HG03571 (cell line): ENCODE measurements around the gene EPX.

Source experiments
- ATAC-seq: cut with Tn5 transposase; IDR thresholded peaks from one replicate; pipeline ENCODE4 v1.9.1; 2021; ENCODE audit not compliant: unreplicated experiment

Gene EPX

GRCh38 chr17:58224315-58224714 lies 31.8 kb downstream of the EPX start:
- ATAC-seq: no peak

- ATAC-seq: no peak
Observed at GRCh38 chr17:58227733-58228132, 35.2 kb downstream of the EPX start.

DNA sequence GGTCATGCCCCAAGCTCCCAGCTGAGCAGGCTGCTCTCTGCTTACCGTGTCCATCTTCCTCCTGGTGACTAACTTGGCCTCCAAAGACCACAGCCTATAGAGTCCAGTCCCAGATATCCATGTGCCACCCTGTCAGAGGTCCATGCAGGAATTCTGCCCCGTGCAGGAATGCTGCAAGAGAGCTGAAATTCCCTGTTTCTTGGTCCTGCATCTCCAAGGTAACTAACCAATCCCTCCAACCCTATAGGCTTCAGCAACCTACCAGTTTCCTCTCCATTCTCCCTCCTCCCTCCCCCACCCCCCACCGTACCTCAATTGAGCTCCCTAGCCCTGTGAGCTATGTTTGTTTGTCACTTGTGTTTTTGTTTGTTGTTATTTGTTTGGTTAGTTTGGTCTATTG lies 36.2 kb downstream of the EPX start:
- ATAC-seq: no peak

DNA sequence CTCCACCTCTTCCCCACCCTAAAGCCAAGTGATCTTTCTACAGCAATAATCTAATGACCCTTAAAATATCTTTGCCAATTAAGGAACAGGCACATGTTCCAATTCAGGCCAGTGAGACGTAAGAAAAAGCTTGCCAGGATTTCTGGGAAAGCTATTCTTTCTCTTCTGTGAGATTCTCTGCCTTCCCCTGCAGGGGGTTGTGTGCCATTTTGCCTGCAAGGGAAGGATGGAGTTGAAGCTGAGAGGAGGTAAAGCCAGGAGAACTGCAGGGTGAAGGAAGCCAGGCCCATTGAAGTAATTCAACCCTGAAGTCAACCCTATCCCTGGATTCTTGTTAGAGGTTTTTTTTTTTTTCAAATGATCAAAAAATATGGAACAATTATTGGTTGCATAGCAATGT lies 36.9 kb downstream of the EPX start:
- ATAC-seq: no peak

DNA sequence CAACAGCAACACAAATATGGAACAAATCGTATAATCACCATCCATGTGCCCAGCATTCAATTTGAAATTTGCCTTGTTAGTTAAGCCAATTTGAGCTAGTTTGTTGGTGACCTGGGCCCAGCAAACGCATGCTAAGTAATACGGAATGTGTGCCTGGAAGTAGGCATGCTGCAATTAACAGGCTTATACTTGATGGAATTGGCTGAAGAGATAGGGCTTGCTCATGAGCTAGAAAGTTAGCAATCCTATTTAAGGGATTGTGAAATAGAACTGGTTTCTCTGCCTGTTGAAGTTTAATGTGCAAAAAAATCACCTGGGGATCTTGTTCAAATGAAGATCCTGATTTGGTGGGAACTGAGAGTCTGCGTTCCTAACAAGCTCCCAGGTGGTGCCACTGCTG lies 37.4 kb downstream of the EPX start:
- ATAC-seq: no peak

DNA sequence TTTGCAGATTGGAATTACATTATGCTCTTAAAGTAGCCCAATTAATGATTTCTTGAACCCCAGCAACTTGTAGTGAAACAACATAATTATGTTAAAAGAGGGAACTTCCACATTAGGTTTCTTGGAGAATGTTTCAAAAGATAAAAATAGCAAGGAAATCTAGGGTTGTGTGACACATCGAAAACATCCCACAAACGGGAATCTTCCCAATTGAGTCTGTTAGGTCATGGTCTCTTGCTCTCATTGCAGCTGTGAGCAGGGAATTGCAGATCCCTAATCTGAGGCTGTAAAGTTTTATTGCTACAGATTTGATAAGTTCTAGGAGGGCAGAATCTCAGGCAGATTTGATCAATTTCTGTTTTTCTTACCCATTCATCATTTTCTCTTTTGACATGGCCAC lies 39.1 kb downstream of the EPX start:
- no peak for ATAC-seq

GRCh38 chr17:58232707-58233156 lies 40.2 kb downstream of the EPX start:
- ATAC-seq: peak; percentile 63

DNA sequence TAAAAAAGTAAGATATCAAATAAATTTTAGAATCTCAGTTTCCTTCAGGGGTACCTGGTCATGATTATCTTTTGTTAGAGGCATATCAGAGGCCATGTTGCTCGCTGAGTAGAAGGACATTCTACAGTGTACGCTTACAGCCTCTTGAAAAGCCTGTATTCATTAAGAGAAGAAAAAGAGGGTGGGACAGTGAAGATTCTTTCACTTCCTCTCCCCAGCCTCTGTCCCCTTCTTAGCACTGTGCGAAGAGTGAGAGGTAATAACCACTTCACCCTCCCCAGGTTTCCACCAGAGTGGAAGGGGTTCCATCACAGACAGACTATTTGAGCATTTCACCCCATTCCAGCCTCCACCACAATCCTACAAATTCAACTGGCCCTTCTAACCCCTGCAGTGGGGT lies 41.0 kb downstream of the EPX start:
- ATAC-seq: no peak

GRCh38 chr17:58234512-58234911 lies 42.0 kb downstream of the EPX start:
- no peak for ATAC-seq

GRCh38 chr17:58235821-58236220 lies 43.3 kb downstream of the EPX start:
- ATAC-seq: no peak

- no peak for ATAC-seq
Observed at GRCh38 chr17:58236394-58236793, 43.9 kb downstream of the EPX start.

GRCh38 chr17:58238147-58238634 lies 45.7 kb downstream of the EPX start, which contains the start of gene LPO:
Gene LPO (plus strand): TSS chr17:58238584. CDS start chr17:58242980, 4,396 bp downstream.
- ATAC-seq: no peak

DNA sequence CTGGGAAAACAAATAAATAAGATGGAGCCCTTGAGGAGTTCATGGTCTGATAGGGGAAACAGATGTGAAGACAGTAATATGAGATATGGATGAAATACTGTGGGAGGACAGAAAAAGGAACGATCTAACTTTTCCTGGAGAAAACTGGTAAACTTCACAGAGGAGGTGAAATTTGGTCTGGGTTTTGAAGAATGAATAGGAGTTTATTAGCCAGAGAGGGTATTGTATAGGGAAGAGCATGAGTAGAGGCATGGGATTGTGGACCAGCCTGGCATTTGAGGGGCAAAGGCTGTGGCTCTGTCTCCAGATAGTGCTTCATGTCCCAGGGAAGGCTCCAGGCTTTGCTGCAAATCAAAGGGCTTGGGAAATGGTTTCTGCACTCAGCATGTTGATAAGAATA lies 47.5 kb downstream of the EPX start:
- no peak for ATAC-seq

GRCh38 chr17:58242171-58242784 lies 49.8 kb downstream of the EPX start:
- ATAC-seq: no peak

DNA sequence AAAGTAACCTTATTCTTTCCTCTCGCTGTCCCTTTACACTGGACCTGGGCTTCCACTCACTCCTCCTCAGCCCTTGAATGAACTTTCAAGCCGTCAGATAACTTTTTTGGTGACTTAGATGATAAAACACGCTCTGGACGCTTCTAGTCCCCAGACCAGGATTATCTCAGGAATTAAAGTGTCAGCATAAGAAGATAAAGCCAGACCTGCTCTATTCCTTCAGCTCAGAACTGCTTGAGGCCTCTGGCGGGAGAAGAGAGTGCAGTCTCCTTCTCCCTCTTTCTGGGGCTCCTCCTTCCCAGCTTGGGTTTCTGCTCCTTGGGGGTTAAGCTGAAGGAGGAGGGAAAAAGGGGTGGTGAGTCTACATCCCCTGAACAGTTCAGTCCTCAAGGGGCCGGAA lies 52.4 kb downstream of the EPX start:
- ATAC-seq: no peak

- ATAC-seq: no peak
Observed at GRCh38 chr17:58245428-58246103, 53.0 kb downstream of the EPX start.

DNA sequence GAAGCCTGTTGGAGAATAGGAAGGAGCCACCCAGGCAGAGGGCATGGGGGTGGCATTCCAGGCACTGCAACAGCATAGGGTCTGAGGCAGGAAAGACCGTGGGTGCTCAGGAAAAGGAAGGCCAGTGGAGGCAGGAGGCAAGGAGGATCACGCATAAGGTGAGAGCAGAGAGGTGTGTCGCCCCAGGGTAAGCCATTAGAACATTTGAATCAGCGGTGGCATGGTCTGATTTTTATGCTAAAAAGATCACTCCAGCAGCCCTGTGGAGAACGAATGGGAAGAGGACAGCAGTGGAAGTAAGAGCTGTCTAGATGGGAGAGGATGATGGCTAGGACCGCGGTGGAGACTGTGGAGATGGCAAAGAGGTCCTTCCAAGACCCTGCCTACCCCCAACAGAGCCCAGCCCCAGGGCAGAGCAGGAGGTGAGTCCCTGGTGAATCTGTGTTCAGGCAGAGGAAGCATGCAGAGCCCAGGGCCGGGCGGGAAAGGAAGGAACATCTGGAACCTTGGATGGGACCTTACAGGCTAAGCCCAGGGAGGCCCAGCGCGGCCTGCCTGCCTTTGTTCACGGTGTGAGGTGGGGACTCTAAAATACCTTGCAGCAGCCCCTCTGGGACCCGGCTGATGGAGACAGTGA lies 53.7 kb downstream of the EPX start:
- ATAC-seq: no peak

DNA sequence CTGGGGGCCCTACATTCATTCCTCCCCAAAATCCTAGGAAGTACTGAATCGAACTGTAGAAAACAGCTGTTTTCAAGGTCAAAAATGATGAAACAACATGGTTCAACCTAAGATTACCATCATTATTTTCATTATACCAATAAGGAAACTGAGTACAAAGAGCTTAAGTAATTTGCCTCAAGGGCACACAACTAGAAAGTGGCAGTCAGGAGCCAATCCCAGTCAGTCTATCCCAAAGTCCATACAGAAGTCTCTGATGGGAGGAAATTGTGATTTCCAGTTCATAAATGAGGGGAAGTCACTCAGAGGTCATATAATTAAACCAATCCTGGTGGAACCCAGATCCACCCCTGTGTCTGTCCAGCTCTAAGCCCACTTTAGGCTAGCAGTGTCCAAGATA lies 54.3 kb downstream of the EPX start:
- no peak for ATAC-seq

DNA sequence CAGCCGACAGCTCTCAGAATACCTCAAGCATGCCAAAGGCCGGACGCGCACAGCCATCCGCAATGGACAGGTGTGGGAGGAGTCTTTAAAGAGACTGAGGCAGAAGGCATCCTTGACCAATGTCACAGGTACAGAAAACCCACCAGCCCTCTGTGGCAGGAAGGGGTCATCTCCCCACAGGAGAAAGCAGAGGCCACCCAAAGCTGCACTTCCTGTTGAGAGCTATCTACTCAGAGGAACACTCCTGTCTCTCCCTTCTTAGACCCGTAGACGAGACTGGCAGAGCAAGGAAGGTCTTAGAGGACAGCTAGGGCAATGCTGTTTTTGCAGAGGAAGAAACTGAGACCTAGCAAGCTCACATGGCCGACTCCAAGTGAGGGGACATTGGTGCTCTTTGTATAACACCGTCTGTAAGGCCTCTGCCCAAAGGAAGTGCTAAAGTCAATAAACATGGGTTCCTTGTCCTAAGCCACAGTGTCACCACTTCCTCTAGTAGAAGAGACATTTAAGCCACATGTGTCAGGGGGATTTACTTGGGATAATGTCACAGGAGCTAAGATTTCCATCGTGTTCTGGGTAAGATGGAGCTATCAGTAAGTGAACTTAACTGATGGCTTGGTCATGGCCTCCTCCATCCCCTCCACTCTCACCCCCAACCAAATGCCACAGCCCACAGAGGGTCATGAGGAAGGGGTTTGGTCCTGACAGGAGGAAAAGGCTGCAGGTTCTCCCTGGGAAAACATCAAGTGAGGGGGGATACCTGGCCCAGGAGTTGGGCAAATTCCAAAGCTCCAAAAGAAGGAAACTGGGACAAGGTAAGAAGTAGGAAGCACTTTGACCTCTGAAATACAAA lies 55.2 kb downstream of the EPX start:
- no peak for ATAC-seq

- no peak for ATAC-seq
Observed at GRCh38 chr17:58248955-58249269, 56.4 kb downstream of the EPX start.
